HG03342 (cell line): Measurements from ENCODE around the gene ALOX15.
"Not testable (repeated sequence)": the region's sequence is repeated elsewhere in the genome, so short reads cannot be mapped to it uniquely, and the experiment has no call there.

Source experiments
- ATAC-seq: cut with Tn5 transposase; IDR thresholded peaks from one replicate; pipeline ENCODE4 v1.9.1; 2021; ENCODE audit warnings: mild to moderate bottlenecking, moderate library complexity; ENCODE audit not compliant: unreplicated experiment

ALOX15 gene

GRCh38 chr17:4620531-4621101 is 20.9 kb downstream of the ALOX15 start:
- no peak for ATAC-seq

GRCh38 chr17:4617590-4618351 is 23.7 kb downstream of the ALOX15 start:
- no peak for ATAC-seq

GRCh38 chr17:4617090-4617489 is 24.4 kb downstream of the ALOX15 start:
- ATAC-seq = no peak

GRCh38 chr17:4616476-4616875 is 25.0 kb downstream of the ALOX15 start:
- ATAC-seq = no peak

GRCh38 chr17:4610656-4611055 is 30.8 kb downstream of the ALOX15 start:
- ATAC-seq = no peak

GRCh38 chr17:4610162-4610561 is 31.3 kb downstream of the ALOX15 start:
- no peak for ATAC-seq

GRCh38 chr17:4609761-4610160 is 31.7 kb downstream of the ALOX15 start:
- ATAC-seq = no peak

GRCh38 chr17:4607773-4608187 is 33.7 kb downstream of the ALOX15 start:
- no peak for ATAC-seq

GRCh38 chr17:4607261-4607741 is 34.2 kb downstream of the ALOX15 start:
- no peak for ATAC-seq

- ATAC-seq = no peak
Measured at GRCh38 chr17:4605826-4606225, 35.7 kb downstream of the ALOX15 start.

GRCh38 chr17:4604736-4605135 is 36.7 kb downstream of the ALOX15 start:
- not testable (repeated sequence) for ATAC-seq

- ATAC-seq = no peak
Measured at GRCh38 chr17:4604111-4604644, 37.3 kb downstream of the ALOX15 start.

GRCh38 chr17:4602041-4602440 is 39.4 kb downstream of the ALOX15 start:
- no peak for ATAC-seq

GRCh38 chr17:4601326-4601725 is 40.2 kb downstream of the ALOX15 start:
- no peak for ATAC-seq

GRCh38 chr17:4600563-4600962 is 40.9 kb downstream of the ALOX15 start:
- no peak for ATAC-seq

- ATAC-seq = no peak
Measured at GRCh38 chr17:4599505-4600281, 41.8 kb downstream of the ALOX15 start.

GRCh38 chr17:4598776-4599504 is 42.5 kb downstream of the ALOX15 start:
- no peak for ATAC-seq

GRCh38 chr17:4597975-4598374 is 43.5 kb downstream of the ALOX15 start:
- no peak for ATAC-seq

GRCh38 chr17:4596636-4597380 is 44.7 kb downstream of the ALOX15 start:
- no peak for ATAC-seq
